GM19193 (cell line): ENCODE results near the gene TRAPPC10.

Experiments used
- POLR2A ChIP-seq: IDR thresholded peaks from 4 replicates; pipeline ENCODE4 v1.6.1; 2011; ENCODE audit not compliant: insufficient read depth, insufficient read length; ENCODE audit errors: extremely low read depth

TRAPPC10 gene

DNA sequence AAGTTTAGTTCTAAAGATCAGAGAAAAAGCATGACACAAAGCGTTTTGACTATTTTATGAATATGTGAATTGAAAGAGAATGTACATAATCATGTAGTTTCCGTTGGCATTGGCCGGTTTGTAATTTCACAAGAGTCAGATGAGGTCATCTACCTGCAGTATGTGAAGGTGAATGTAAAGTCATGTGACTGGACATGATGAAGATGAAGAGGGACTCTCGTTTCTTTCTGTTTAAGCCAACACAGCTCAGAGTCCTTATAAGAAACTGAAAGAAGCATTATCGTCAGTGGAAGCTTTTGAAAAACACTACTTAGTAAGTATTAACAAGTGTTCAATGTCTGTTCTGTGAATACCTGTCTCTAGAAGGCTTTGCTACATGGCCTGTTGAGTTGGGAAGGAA, 64.2 kb downstream of the TRAPPC10 start:
- no peak for TF ChIP-seq POLR2A

DNA sequence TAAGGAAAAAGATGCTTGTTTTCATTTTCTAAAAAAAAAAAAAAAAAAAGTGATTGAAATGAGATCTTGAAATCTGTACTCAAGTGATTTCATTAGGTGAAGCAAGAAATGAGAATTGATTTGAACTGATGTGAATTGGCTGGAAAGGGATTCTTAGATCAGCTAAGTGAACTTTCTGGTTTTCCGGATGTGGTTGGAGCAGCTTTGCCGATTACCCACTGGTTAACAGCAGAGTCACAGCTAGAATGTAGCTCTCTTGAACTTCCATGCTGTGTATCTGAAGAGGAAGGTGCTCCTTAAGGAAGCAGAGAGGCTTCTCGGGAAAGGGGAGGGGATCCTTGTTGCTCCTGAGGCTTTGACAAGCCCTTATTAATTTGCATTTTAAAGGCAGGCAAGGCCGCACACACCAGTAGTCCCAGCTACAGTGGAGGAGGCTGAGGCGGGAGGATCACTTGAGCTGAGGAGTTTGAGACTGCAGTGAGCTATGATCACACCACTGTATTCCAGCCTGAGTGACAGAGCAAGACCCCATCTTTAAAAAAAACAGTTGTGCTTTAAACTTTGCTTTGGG, 66.4 kb downstream of the TRAPPC10 start:
- no peak for TF ChIP-seq POLR2A

DNA sequence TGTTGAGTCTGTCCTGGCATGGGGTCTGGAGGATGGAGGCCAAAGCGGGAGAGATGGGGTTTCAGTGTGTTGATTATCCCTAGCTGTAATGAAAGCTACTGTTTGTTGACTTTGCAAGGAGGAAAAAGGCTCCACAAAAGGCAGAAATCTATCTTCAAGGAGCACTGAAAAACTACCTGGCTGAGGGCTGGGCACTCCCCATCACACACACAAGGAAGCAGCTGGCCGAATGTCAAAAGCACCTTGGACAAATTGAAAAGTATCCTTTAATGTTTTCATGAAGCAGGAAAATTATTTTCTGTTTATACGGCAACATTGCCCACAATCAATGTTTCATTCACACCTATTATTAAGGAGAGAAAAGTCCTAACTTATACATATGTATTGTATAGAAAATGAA, 67.3 kb downstream of the TRAPPC10 start:
- no peak for TF ChIP-seq POLR2A

DNA sequence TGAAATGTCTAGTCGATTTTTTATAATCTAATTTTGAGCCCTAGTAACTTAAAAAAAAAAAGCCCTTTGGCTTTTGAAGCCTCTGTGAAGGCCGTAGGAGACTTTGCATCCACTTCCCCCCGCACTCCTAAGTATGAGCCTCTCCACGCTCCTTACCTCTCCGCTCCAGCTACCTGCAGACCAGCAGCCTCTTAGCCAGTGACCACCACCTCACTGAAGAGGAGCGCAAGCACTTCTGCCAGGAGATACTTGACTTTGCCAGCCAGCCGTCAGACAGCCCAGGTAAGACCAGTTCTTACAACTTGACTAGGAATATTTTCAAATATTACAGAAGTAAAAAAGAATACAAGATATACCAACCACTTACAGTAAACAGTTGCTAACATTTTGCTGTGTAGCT, 67.7 kb downstream of the TRAPPC10 start:
- TF ChIP-seq POLR2A = no peak

DNA sequence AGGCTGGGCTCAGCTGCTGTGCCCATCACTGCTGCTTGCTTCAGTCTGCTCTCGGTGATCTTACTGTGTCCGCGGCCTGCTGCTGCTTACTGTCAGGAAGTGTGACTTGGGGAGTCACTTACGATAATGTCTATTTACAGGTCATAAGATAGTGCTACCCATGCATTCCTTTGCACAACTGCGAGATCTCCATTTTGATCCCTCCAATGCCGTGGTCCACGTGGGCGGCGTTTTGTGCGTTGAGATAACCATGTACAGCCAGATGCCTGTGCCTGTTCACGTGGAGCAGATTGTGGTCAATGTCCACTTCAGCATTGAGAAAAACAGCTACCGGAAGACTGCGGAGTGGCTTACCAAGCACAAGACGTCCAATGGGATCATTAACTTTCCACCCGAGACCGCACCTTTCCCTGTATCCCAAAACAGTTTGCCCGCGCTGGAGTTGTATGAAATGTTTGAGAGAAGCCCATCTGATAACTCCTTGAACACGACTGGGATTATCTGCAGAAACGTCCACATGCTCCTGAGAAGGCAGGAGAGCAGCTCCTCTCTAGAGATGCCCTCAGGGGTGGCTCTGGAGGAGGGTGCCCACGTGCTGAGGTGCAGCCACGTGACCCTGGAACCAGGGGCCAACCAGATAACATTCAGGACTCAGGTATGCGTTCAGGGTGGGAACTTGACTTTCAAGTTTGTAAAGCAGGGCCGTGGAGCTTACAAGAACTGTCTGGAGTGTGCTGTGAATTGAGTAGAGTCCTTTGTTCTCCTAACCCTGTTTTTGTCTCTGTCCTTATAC, 70.7 kb downstream of the TRAPPC10 start:
- no peak for TF ChIP-seq POLR2A

DNA sequence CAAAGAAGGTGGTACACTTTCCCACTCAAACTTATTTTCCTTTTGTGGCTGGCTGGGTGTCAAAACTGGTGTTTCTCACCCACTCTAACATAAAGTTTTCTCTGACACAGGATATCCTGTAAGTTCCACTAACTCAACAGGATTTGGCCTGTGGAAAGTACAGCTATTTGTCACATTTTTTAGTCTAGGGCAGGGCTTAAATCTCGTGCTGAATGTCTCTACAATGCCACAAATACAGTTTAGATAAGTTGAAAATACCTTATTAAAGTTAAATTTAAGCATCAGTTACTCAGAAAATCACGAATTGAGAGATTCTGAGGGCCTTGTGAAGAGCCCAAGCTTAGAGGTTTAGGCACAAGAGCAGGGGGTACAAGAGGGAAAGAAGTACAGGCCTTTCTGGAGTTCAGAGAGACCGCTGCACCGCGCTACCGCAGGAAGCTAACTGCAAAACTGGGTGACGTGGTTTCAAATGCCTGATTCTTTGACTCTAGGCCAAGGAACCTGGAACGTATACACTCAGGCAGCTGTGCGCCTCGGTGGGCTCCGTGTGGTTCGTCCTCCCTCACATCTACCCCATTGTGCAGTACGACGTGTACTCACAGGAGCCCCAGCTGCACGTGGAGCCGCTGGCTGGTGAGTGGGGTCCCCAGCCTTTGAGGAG, 71.7 kb downstream of the TRAPPC10 start:
- no peak for TF ChIP-seq POLR2A

DNA sequence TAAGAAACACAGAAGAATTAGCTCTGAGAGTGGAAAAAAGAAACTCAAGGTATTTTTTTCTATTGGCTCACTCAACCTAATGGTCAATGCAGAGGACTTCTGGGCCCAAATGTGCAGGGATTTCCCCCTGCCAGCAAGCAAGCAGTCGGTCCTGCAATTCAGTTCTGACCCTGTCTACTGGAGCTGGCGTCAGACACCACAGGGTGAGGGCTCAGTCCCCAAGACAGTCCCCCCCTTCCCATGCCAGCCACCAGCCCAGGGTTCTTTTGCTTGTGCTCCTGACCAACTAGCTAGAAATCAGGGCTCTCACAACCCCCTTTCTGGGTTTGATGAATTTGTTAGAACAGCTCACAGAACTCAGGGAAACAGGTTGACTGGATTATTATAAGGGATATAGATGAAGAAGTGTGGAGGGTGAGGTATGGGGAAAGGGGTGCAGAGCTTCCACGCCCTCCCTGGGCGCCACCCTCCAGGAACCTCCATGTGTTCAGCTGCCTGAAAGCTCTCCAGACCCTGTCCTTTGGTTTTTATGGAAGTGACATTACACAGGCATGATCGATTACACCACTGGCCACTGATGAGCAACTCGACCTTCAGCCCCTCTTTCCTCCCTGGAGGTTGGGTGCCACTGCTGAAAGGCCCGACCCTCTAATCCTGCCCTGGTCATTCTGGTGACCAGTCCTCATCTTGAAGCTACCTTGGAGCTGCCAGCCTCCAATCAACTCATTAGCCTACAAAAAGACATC, 72.6 kb downstream of the TRAPPC10 start:
- TF ChIP-seq POLR2A = no peak

DNA sequence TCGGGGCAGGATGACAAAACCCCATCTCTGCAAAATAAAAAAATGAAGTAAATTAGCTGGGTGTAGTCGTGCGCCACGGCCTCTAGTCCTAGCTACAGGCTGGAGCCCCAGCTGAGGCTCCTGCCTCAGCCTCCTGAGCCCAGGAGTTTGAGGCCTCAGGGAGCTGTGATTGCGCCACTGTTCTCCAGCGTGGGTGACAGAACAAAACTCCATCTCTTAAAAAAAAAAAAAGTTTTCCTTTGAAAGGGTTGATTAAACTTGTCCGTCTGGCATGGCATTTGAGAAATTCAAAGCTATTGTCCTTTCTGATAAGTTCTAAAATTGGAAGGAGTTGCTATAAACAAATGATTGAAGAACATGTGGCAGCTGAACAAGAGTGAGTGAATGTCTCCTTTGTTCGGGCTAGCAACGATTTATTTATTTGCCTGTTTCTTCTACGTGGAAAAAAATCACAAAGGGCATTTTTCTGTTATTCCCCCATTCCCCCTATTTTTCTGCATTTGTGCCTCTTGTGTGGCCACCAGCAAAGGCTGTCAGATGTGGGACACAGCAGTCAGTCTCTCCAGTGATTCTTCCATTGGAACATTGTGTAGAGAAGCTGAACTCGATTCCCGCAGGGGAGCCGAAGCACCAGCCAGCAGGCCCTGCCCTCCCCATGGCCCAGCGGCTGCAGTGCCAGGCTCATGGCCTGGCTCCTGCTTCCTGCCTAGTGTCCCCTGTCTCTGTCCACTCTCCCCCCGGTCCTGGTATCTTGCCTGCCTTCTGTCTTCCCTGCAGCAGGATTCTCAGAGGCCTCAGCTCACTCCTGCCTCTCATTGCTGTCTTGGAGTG, 73.6 kb downstream of the TRAPPC10 start:
- TF ChIP-seq POLR2A = no peak

DNA sequence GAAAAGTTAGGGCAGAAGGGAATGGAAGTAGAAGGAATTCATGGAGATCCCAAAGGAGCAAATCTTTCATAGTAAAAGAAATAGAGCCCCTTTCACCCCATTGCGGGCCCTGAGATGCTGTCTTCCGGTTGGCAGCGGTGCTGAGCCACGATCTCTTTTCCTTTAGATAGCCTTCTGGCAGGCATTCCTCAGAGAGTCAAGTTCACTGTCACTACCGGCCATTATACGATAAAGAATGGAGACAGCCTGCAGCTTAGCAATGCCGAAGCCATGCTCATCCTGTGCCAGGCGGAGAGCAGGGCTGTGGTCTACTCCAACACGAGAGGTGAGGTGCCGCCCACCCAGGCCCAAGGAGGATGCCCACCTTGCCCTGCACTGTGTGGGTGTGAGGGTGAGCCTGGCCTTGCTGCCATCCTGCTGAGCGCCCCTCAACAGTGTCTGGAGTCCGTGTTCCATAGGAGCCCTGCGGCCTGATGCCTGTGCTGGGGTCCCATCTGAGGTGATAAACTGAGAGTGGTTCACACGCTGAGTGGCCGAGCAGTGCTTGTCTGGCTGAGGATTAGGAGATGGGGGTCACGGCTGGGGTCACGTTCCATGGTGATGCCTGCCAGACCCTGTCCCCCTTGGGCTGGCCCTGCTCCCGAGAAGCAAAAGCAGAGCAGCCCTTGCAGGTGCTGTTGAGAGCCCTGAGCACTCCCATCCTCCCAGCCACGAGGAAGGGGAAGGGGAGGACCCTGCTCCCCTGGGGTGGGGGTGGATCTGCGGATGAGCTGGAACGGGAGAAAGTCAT, 74.7 kb downstream of the TRAPPC10 start:
- no peak for TF ChIP-seq POLR2A

DNA sequence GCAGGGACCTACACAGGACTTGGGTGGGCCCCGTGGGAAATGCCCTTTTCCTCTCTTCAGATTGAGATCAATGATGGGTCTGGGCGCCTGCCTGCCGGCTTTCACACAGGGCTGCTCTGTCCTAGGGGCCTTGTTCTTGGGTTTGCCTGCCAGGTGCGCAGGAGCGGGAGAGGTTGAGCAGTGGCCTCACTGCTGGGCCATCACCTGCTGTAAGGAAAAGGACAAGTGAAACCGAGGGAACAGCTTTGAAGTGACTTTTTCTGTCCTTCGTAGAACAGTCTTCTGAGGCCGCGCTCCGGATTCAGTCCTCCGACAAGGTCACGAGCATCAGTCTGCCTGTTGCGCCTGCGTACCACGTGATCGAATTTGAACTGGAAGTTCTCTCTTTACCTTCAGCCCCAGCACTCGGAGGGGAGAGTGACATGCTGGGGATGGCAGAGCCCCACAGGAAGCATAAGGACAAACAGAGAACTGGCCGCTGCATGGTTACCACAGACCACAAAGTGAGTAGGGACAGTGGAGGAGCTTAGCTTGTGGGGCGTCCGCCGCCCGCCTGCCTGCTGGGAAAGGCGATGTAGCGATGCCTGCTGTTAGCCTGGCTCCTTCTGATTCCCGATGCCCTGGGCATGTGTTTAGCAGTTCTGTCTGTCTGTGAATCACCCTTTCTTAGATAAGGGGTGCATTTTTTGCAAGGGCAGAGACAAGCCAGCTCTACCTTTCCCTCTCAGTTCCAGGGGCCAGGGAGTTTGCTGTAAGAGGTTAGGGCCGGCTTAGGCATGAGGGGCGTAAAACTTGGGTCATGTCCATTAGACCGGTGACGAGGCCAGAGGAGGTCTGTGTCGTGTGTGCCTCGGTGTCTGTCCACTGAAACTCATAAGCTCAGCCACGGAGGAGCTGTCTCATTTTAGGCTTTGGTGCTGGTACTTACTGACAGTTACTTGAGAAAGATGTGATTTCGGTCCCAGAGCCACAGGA, 75.6 kb downstream of the TRAPPC10 start:
- no peak for TF ChIP-seq POLR2A

DNA sequence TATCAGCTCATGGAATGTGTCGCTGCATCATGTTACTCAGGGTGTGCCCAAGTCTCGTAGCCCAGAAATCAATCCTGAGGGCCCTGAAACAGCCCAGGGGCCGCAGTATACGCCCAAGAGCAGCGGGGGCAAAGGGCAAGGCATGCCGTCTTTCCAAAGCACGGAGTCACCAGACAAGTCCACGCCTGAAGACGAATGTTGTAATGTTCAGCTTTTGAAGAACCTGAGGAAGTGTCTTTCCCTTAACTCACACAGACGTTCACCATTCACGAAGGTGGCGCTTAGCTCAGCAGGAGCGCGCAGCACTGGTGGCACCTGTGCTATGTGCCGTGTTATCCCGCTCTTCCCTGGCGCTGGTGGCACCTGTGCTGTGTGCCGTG, 76.3 kb downstream of the TRAPPC10 start:
- no peak for TF ChIP-seq POLR2A

DNA sequence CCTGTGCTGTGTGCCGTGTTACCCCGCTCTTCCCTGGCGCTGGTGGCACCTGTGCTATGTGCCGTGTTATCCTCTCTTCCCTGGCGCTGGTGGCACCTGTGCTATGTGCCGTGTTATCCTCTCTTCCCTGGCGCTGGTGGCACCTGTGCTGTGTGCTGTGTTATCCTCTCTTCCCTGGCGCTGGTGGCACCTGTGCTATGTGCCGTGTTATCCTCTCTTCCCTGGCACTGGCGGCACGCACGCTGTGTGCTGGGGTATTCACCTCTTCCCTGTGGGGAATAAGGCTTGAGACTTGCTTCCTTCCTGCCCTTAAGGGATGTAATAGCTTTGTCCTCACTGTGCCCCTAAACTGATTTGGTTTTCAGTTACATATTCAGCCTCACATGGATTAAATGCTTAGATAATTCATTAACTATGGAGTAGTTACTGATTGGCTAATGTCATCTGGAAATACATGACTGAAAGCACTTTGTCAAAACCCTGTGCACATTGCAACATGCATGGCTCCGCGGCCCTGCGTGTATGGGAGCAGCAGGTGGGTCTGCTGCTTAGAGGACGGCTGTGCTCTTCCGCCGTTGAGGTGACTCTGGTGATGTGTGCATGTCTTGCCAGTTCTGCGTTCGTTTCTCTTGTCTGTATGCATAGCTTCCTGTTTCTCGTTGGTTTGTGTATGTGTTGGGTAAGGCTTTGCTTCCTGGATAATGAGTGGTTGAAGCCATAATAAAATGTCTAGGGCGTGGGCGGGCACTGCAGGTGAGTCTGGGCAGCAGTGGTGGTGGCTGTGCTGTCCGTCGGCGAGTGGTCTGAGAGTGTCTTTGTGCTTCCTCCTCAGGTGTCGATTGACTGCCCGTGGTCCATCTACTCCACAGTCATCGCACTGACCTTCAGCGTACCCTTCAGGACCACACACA, 77.1 kb downstream of the TRAPPC10 start:
- no peak for TF ChIP-seq POLR2A
